Liver (tissue), 3 donors: ENCODE measurements around the gene SCAF11.

Experiments
- CTCF ChIP-seq: fragments of 150-350 bp; IDR thresholded peaks from 2 replicates; pipeline ENCODE4 v1.5.1; 2017; ENCODE audit warnings: improper control_type of control experiment, low read depth, low read length; ENCODE audit not compliant: missing input control
- GABPA ChIP-seq, 2 donors: IDR thresholded peaks in 1 of 2; conservative IDR thresholded peaks in 1 of 2; 2 replicates each; pipeline ENCODE4 v1.6.1; 2016; ENCODE audit warnings: antibody characterized with exemption in 2 of 2, mild to moderate bottlenecking in 1 of 2, moderate library complexity in 1 of 2
- JUND ChIP-seq, 2 donors: IDR thresholded peaks; 2 replicates each; pipeline ENCODE4 v1.6.1; 2016; ENCODE audit warnings: antibody characterized with exemption in 2 of 2
- MAX ChIP-seq: IDR thresholded peaks from 2 replicates; pipeline ENCODE4 v1.6.1; 2016; ENCODE audit warnings: antibody characterized with exemption
- NR2F2 ChIP-seq: IDR thresholded peaks from 2 replicates; pipeline ENCODE4 v1.6.1; 2016; ENCODE audit warnings: antibody characterized with exemption
- RAD21 ChIP-seq, 2 donors: IDR thresholded peaks; 2 replicates each; pipeline ENCODE4 v1.6.1; 2016; ENCODE audit warnings: antibody characterized with exemption in 2 of 2, mild to moderate bottlenecking in 2 of 2
- REST ChIP-seq: IDR thresholded peaks from 2 replicates; pipeline ENCODE4 v1.6.1; 2016; ENCODE audit warnings: antibody characterized with exemption, mild to moderate bottlenecking
- RXRA ChIP-seq, 2 donors: IDR thresholded peaks; 2 replicates each; pipeline ENCODE4 v1.6.1; 2017 to 2018; ENCODE audit warnings: antibody characterized with exemption in 2 of 2, mild to moderate bottlenecking in 1 of 2
- TAF1 ChIP-seq: conservative IDR thresholded peaks from 2 replicates; pipeline ENCODE4 v1.6.1; 2016; ENCODE audit warnings: antibody characterized with exemption, mild to moderate bottlenecking
- YY1 ChIP-seq: IDR thresholded peaks from 2 replicates; pipeline ENCODE4 v1.6.1; 2016; ENCODE audit warnings: antibody characterized with exemption, mild to moderate bottlenecking
- donor health status: healthy.
- donor health status: healthy.

GRCh38 chr12:46027172-46027571 lies 36.8 kb upstream of the SCAF11 start:
- no peak for TF ChIP-seq CTCF
- no peak for TF ChIP-seq REST
- TF ChIP-seq RAD21 (IDR thresholded peaks at IDR 0.05) = no peak
- no peak for TF ChIP-seq RXRA (IDR thresholded peaks at IDR 0.05)
- TF ChIP-seq MAX = no peak
- TF ChIP-seq GABPA (IDR thresholded peaks at IDR 0.05 in 1 of 2, conservative IDR thresholded peaks at IDR 0.05 in 1 of 2) = no peak
- no peak for TF ChIP-seq JUND (IDR thresholded peaks at IDR 0.05)
- TF ChIP-seq YY1 = no peak
- no peak for TF ChIP-seq NR2F2
- TF ChIP-seq TAF1 = no peak
